ENCODE measurements around the gene KLF9.

Gene KLF9

DNA sequence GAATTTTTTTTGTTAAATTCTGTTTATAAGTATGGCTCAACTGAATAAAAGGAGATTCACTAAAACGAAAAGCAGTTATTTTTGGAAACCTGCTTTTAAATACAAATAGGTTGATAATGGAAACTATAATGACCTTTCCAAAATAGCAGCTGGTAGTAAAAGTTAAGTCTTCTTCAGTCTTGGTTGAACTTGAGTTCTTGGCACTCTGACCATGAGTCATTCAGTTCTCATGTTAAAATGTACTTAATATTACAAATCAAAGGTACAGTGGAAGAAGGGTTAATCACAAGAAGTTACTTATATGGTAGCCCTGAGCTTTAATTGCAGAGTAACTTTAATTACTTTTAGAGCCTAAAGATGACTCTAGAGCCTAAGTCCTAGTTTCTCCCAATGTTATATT, 62.1 kb downstream of the KLF9 start:
- no peak for ATAC-seq

GRCh38 chr9:70347046-70347445, 67.4 kb downstream of the KLF9 start:
- ATAC-seq: no peak

- no peak for ATAC-seq
These were observed 73.9 kb downstream of the KLF9 start for GRCh38 chr9:70340572-70340971.

Measured in activated CD4-positive, CD25-positive, alpha-beta regulatory T cell treated with anti-CD3 and anti-CD28 coated beads, Interleukin-2, amount 50 U/mL, for 24 hours (primary cell).